HepG2 (cell line): ENCODE data around the gene LIN28B. TPM values are rescaled to one million over a fixed set of nuclear protein-coding genes. Genes with fewer than 3 reads are reported as not detected.

Experiments used
- ATAC-seq: fragments of 200-7000 bp; cut with Tn5 transposase; 3 replicates; pipeline ENCODE4 v1.9.1; 2020; ENCODE audit warnings: mild to moderate bottlenecking, moderate library complexity
- BruUV-seq: library from RNA; stranded (reverse); fragments of 400-500 nt; replicated peaks from 2 replicates; lab custom pipeline; 2021; lab: Mats Ljungman, UMichigan
- CTCF ChIA-PET: fragments of 300-600 bp; formaldehyde crosslinking; extraction: SDS; loops from one replicate; lab custom pipeline; 2021; ENCODE audit warnings: low total read pairs, inconsistent platforms, low intra/inter-chr PET ratio; lab: Yijun Ruan, JAX
- POLR2A ChIA-PET: fragments of 350-600 bp; sonication (Branson Sonifier 250); formaldehyde crosslinking; loops from one replicate; lab custom pipeline; 2020; ENCODE audit warnings: antibody characterized with exemption, inconsistent platforms; lab: Yijun Ruan, JAX
- DNase-seq: peaks from one replicate; pipeline ENCODE4 v3.0.0-alpha.2; 2015; ENCODE audit warnings: low spot score
- FAIRE-seq: peaks from 3 replicates; lab custom pipeline; 2011; peaks lifted over from hg19 to GRCh38; lab: Jason Lieb, UNC
- H2AFZ ChIP-seq: one replicate; pipeline ENCODE4 v1.6.1; 2011; ENCODE audit warnings: low read length, inconsistent platforms
- H3K27ac ChIP-seq: fragments of 300-600 bp; 3 replicates; pipeline ENCODE4 v1.8.0; 2011; ENCODE audit warnings: mixed run types, mild to moderate bottlenecking, mixed read lengths, low read length, inconsistent platforms; ENCODE audit not compliant: insufficient read depth; ENCODE audit errors: extremely low read length
- H3K27me3 ChIP-seq, 2 experiments: fragments of 200-600 bp in 1 of 2; 2 replicates in 1 of 2; 3 replicates in 1 of 2; pipeline versions ENCODE4 v1.6.0 to v1.8.0; 2011; ENCODE audit warnings: low read length in 2 of 2, mild to moderate bottlenecking in 2 of 2, moderate library complexity in 2 of 2, inconsistent platforms in 1 of 2; ENCODE audit not compliant: insufficient read depth in 2 of 2, control insufficient read depth in 1 of 2
- H3K36me3 ChIP-seq, 2 experiments: fragments of 200-600 bp in 1 of 2; replicated peaks in 1 of 2; 2 replicates in 1 of 2; 3 replicates in 1 of 2; pipeline versions ENCODE4 v1.5.1 to v1.8.0; 2011; ENCODE audit warnings: low read length in 2 of 2, inconsistent platforms in 1 of 2; ENCODE audit not compliant: insufficient read depth in 2 of 2, control insufficient read depth in 1 of 2
- H3K4me1 ChIP-seq: 2 replicates; pipeline ENCODE4 v1.5.1; 2012; ENCODE audit warnings: low read length, inconsistent platforms; ENCODE audit not compliant: insufficient read depth
- H3K4me2 ChIP-seq: 2 replicates; pipeline ENCODE4 v1.6.0; 2011; ENCODE audit warnings: low read depth, low read length, inconsistent platforms
- H3K4me3 ChIP-seq, 3 experiments: fragments of 200-600 bp in 1 of 3; sonication (generic), shearing (Covaris generic) in 1 of 3; replicated peaks in 1 of 3; 2 replicates each; pipeline ENCODE4 v1.5.1; 2011 to 2016; ENCODE audit warnings: low read length in 3 of 3, inconsistent platforms in 2 of 3, low read depth in 2 of 3, mild to moderate bottlenecking in 2 of 3, control low read depth in 1 of 3, mixed read lengths in 1 of 3; ENCODE audit not compliant: insufficient read depth in 1 of 3
- H3K79me2 ChIP-seq: one replicate; pipeline ENCODE4 v1.6.1; 2011; ENCODE audit warnings: low read length, inconsistent platforms; ENCODE audit not compliant: insufficient read depth
- H3K9ac ChIP-seq: 2 replicates; pipeline ENCODE4 v1.6.0; 2011; ENCODE audit warnings: mild to moderate bottlenecking, low read depth, low read length, inconsistent platforms; ENCODE audit not compliant: insufficient read depth
- H3K9me3 ChIP-seq: 2 replicates; pipeline ENCODE4 v1.5.1; 2012; ENCODE audit warnings: mild to moderate bottlenecking, low read length
- H4K20me1 ChIP-seq: 2 replicates; pipeline ENCODE4 v1.6.0; 2011; ENCODE audit warnings: inconsistent platforms, mild to moderate bottlenecking, low read length, moderate library complexity; ENCODE audit not compliant: insufficient read depth
- BRF2 ChIP-seq: sonication (generic); formaldehyde crosslinking; IDR thresholded peaks from 2 replicates; pipeline ENCODE4 v1.8.1; 2022; ENCODE audit warnings: mild to moderate bottlenecking, missing genetic modification reagents
- FOXP4 ChIP-seq: sonication (generic); formaldehyde crosslinking; IDR thresholded peaks from 2 replicates; pipeline ENCODE4 v1.4.0; 2020; ENCODE audit warnings: missing genetic modification reagents
- HMG20A ChIP-seq: IDR thresholded peaks from 2 replicates; pipeline ENCODE4 v1.6.1; 2016; ENCODE audit warnings: borderline replicate concordance
- HNF4G ChIP-seq, 2 experiments: sonication (generic) in 1 of 2; formaldehyde crosslinking in 1 of 2; IDR thresholded peaks; 2 replicates each; pipeline versions ENCODE4 v1.4.0 to v1.6.1; 2011 to 2020; ENCODE audit warnings: borderline replicate concordance in 2 of 2, low read depth in 2 of 2, mild to moderate bottlenecking in 2 of 2, low read length in 1 of 2, missing genetic modification reagents in 1 of 2, moderate library complexity in 1 of 2
- MXD1 ChIP-seq: sonication (generic); formaldehyde crosslinking; IDR thresholded peaks from 2 replicates; pipeline ENCODE4 v1.4.0; 2020; ENCODE audit warnings: mild to moderate bottlenecking, missing genetic modification reagents
- SMAD1 ChIP-seq: sonication (generic); formaldehyde crosslinking; IDR thresholded peaks from 2 replicates; pipeline ENCODE4 v1.4.0; 2020; ENCODE audit warnings: missing genetic modification reagents, low read depth, mild to moderate bottlenecking, borderline replicate concordance
- SNAPC4 ChIP-seq: sonication (generic); formaldehyde crosslinking; IDR thresholded peaks from 2 replicates; pipeline ENCODE4 v1.4.0; 2020; ENCODE audit warnings: mild to moderate bottlenecking, missing genetic modification reagents
- ZFP36L2 ChIP-seq: sonication (generic); formaldehyde crosslinking; IDR thresholded peaks from 2 replicates; pipeline ENCODE4 v1.4.0; 2020; ENCODE audit warnings: missing genetic modification reagents
- WGBS: methylation state at CpG from one replicate; pipeline ENCODE4 v1.1.6; 2017; ENCODE audit warnings: low lambda C conversion rate; 5-methylcytosine and 5-hydroxymethylcytosine counted together
- in situ Hi-C: cut with HindIII; loops from 2 replicates; pipeline ENCODE4 v1.10.0; 2017; ENCODE audit warnings: low pct_unique_long_range_greater_than_20kb; ENCODE audit not compliant: extremely low pct_ligation_motif_present
- intact Hi-C: fragments of 100-400 bp; cut with micrococcal nuclease; formaldehyde crosslinking; loops from one replicate; pipeline ENCODE4 v1.10.0; 2022; ENCODE audit not compliant: unreplicated experiment
- polyA plus RNA-seq, 8 experiments: library from polyadenylated mRNA; depleted of rRNA in 3 of 8; stranded (reverse) in 7 of 8; unstranded in 1 of 8; fragments of >200 nt; fragmentation: Illumina TruSeq in 4 of 8; extraction: Trizol in 4 of 8; gene quantifications; 2 replicates each; pipeline versions ENCODE4 v1.2.1 to v1.2.3, GENCODE V29; 2011 to 2016; ENCODE audit warnings: low read depth in 4 of 8, missing spikeins in 1 of 8, mixed read lengths in 1 of 8; ENCODE audit not compliant: insufficient read depth in 1 of 8
- total RNA-seq, 5 experiments: library from RNA; depleted of rRNA; stranded (reverse); fragments of >200 nt; fragmentation: Illumina TruSeq; extraction: Trizol; gene quantifications; 2 replicates each; pipeline ENCODE4 v1.2.3, GENCODE V29; 2016; ENCODE audit warnings: low read depth in 1 of 5

LIN28B gene
- total and polyA plus RNA-seq, 2 of the 13 experiments (the other 11 are each of a cell fraction or from before 2014, with no cell fraction given) = 14.5 to 56.8 TPM

- H2AFZ ChIP-seq = no peak overlapping the region
- H3K9me3 ChIP-seq = no peaks in the 10 kb centered on the region
- ATAC-seq = no peak
- in situ Hi-C loops = no loop called here
- no peaks in the 10 kb centered on the region for H3K27me3 ChIP-seq
- H3K36me3 ChIP-seq = no peaks in the 10 kb centered on the region
- no peaks in the 10 kb centered on the region for H3K4me1 ChIP-seq
- H4K20me1 ChIP-seq = no peaks in the 10 kb centered on the region
- no TSS peak for BruUV-seq
- no peak for FAIRE-seq
- TF ChIP-seq BRF2 (no peak), MXD1 (CRISPR knock-in tag) (no peak), HNF4G (IDR thresholded peaks at IDR 0.05; ENCODE audit: borderline replicate concordance, low read depth, low read length) (no peak), HNF4G (CRISPR knock-in tag; IDR thresholded peaks at IDR 0.05; ENCODE audit: borderline replicate concordance, low read depth) (no peak)
- no peaks in the 10 kb centered on the region for H3K79me2 ChIP-seq
- DNase-seq = no peak
- H3K4me2 ChIP-seq = no peak overlapping the region
- ChIA-PET POLR2A (no interaction called here), CTCF (no interaction called here)
- no peak overlapping the region for H3K4me3 ChIP-seq
- no peak overlapping the region for H3K9ac ChIP-seq
- intact Hi-C loops = no loop called here
- H3K27ac ChIP-seq = no peak overlapping the region
- WGBS = 75% methylated on average over 6 of the region's 6 CpGs
These were observed 156.5 kb downstream of the LIN28B start for GRCh38 chr6:105113422-105113821.

GRCh38 chr6:105116150-105116549 is 159.2 kb downstream of the LIN28B start:
- no peak overlapping the region for H3K27ac ChIP-seq
- no peak overlapping the region for H2AFZ ChIP-seq
- DNase-seq (no peak), FAIRE-seq (no peak), ATAC-seq (no peak)
- no TSS peak for BruUV-seq
- H3K27me3 ChIP-seq = no peaks in the 10 kb centered on the region
- H3K36me3 ChIP-seq = no peaks in the 10 kb centered on the region
- no peak overlapping the region for H3K9ac ChIP-seq
- H4K20me1 ChIP-seq = no peaks in the 10 kb centered on the region
- ChIA-PET POLR2A (no interaction called here), CTCF (no interaction called here)
- H3K4me1 ChIP-seq = no peaks in the 10 kb centered on the region
- H3K4me2 ChIP-seq = no peak overlapping the region; the same call in 1 of the 2 replicates
- H3K79me2 ChIP-seq = no peaks in the 10 kb centered on the region
- 45% methylated on average over 5 of the region's 5 CpGs for WGBS
- in situ Hi-C loops (no loop called here), intact Hi-C loops (no loop called here)
- H3K9me3 ChIP-seq = no peaks in the 10 kb centered on the region
- no peak overlapping the region for H3K4me3 ChIP-seq
- TF ChIP-seq SNAPC4 (CRISPR knock-in tag) = no peak
- no peak for TF ChIP-seq FOXP4 (CRISPR knock-in tag)
- no peak for TF ChIP-seq HNF4G (IDR thresholded peaks at IDR 0.05; ENCODE audit: borderline replicate concordance, low read depth, low read length)
- TF ChIP-seq HNF4G (CRISPR knock-in tag; IDR thresholded peaks at IDR 0.05; ENCODE audit: borderline replicate concordance, low read depth) = no peak
- no peak for TF ChIP-seq SMAD1 (CRISPR knock-in tag)
- no peak for TF ChIP-seq HMG20A (CRISPR knock-in tag)
- no peak for TF ChIP-seq ZFP36L2
